Progenitor cell of endocrine pancreas (in vitro differentiated cells): ENCODE results near the gene LDLRAD4. TPM values are rescaled to one million over a fixed set of nuclear protein-coding genes. Genes with fewer than 3 reads are reported as not detected.

Experiments used
- DNase-seq: peaks from one replicate; pipeline ENCODE4 v3.0.0; 2021; ENCODE audit warnings: low spot score; ENCODE audit not compliant: unreplicated experiment
- H3K27ac Mint-ChIP-seq: 2 replicates; pipeline ENCODE4 v1.8.0; 2021; ENCODE audit warnings: mild to moderate bottlenecking, moderate library complexity, mixed read lengths
- H3K27me3 Mint-ChIP-seq: 2 replicates; pipeline ENCODE4 v1.8.0; 2021; ENCODE audit warnings: mixed read lengths
- H3K36me3 Mint-ChIP-seq: 2 replicates; pipeline ENCODE4 v1.8.0; 2022; ENCODE audit warnings: mixed read lengths; ENCODE audit not compliant: insufficient read depth
- H3K4me1 Mint-ChIP-seq: 2 replicates; pipeline ENCODE4 v1.8.0; 2021; ENCODE audit warnings: low read depth, mixed read lengths
- H3K4me3 Mint-ChIP-seq: 2 replicates; pipeline ENCODE4 v1.8.0; 2021; ENCODE audit warnings: low read depth, mild to moderate bottlenecking, moderate library complexity, mixed read lengths
- H3K9me3 Mint-ChIP-seq: 2 replicates; pipeline ENCODE4 v1.8.0; 2021; ENCODE audit warnings: low read depth, mixed read lengths
- CTCF ChIP-seq: fragments of 200-600 bp; sonication (generic); IDR thresholded peaks from one replicate; pipeline ENCODE4 v1.5.0; 2021; ENCODE audit warnings: antibody characterized with exemption, mild to moderate bottlenecking; ENCODE audit not compliant: unreplicated experiment
- total RNA-seq: library from RNA; stranded (reverse); gene quantifications from 2 replicates; pipeline ENCODE4 v1.2.1, GENCODE V29; 2021

Gene LDLRAD4
- total RNA-seq, 1 donor from 2014 or later: 3.8 TPM

DNA sequence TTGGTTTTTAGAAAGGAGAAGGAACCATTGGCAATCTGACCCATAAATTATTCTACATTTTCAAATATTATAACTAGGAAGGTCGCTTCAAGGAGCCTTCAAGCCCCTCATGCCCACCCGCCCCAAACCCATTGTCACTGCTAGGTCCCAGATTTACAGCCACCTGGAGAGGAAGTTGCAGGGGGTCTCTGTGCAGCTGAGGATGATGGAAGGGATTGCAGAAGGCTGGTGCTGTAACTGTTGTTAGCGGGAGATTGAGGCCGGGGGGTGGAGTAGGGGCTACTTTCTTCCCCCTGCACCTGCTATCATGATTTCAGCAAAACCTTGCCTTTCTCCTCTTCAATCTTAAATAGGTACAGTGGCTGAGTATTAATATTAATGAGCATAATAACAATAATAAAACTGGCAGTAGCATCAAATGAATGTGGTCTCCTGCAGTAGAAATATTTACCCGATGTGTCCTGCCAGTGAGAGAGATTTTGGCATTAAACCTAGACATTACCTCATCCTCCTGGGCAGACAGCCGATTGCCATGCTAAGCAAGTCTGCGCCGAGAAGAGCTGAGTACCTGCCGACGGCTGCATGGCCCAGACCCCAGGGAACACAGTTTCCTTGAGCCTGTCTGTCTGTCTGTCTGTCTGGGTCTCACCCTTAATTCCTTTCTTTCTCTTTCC lies 282.4 kb downstream of the LDLRAD4 start:
- no peak for TF ChIP-seq CTCF
- H3K4me1 Mint-ChIP-seq: peaks cover 4% of the 10 kb centered on the region
- no peak for DNase-seq

DNA sequence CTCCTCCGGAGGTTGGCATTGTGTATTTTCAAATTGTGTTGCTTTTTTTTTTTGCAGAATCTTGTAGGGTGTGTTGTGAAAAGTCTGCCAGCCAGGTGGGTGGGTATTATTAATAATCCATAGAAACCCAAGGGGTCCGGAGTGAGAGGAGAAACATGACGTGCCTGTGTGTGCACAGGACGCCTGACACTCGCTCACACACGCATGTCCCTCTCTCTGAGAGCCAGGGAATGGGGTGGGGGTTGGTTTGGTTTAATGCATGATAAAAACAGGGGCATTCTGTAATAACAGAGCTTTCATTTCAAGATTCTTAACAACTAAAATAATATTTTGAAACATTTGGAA lies 283.0 kb downstream of the LDLRAD4 start:
- Mint-ChIP-seq H3K36me3 (peaks cover 11% of the 10 kb centered on the region), H3K4me1 (peaks cover 4% of the 10 kb centered on the region), H3K27me3 (peaks cover 22% of the 10 kb centered on the region), H3K27ac (no peak overlapping the region), H3K4me3 (no peak overlapping the region), H3K9me3 (peaks cover 13% of the 10 kb centered on the region)
- TF ChIP-seq CTCF: no peak
- DNase-seq: no peak

More for the DNA sequence above, 282.4 kb downstream of the LDLRAD4 start:
- Mint-ChIP-seq H3K27ac (no peak overlapping the region), H3K4me3 (no peak overlapping the region), H3K36me3 (peaks cover 11% of the 10 kb centered on the region), H3K27me3 (peaks cover 25% of the 10 kb centered on the region), H3K9me3 (peaks cover 13% of the 10 kb centered on the region)

DNA sequence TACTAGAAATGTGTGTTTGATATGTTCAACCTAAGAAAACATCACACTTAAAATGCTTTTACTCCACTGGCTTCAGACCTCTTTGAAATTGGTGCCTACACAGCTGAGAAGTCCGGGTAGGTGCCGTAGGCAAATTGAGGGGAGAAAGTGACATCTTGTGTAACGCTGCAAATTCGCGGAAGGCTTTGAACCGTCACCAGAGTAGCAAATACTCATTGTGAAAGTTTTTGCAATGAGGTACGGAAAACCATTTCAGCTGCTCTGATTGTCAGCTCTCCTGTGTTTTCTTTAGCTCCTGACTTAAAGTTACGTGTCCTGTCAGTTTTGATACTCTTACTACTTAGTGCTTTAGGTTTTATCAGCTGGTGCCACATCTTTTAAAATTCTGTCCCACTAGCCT lies 283.3 kb downstream of the LDLRAD4 start:
- no peak for TF ChIP-seq CTCF
- Mint-ChIP-seq H3K27ac (no peak overlapping the region), H3K36me3 (peaks cover 11% of the 10 kb centered on the region), H3K4me1 (peaks cover 4% of the 10 kb centered on the region), H3K4me3 (no peak overlapping the region), H3K27me3 (peaks cover 22% of the 10 kb centered on the region), H3K9me3 (peaks cover 13% of the 10 kb centered on the region)
- no peak for DNase-seq

GRCh38 chr18:13502585-13502984 lies 284.0 kb downstream of the LDLRAD4 start:
- Mint-ChIP-seq H3K27ac (no peak overlapping the region), H3K4me3 (no peak overlapping the region), H3K36me3 (peaks cover 11% of the 10 kb centered on the region), H3K27me3 (peaks cover 22% of the 10 kb centered on the region), H3K4me1 (peaks cover 4% of the 10 kb centered on the region), H3K9me3 (peaks cover 13% of the 10 kb centered on the region)
- TF ChIP-seq CTCF: no peak
- DNase-seq: no peak

GRCh38 chr18:13503836-13504235 lies 285.3 kb downstream of the LDLRAD4 start:
- Mint-ChIP-seq H3K4me1 (peaks cover 4% of the 10 kb centered on the region), H3K9me3 (peaks cover 13% of the 10 kb centered on the region), H3K27ac (no peak overlapping the region), H3K4me3 (no peak overlapping the region), H3K27me3 (peaks cover 22% of the 10 kb centered on the region), H3K36me3 (peaks cover 9% of the 10 kb centered on the region)
- no peak for DNase-seq
- TF ChIP-seq CTCF: no peak
